Transverse colon (tissue), 4 donors: ENCODE measurements around the gene CAMTA1.

Experiments used
- POLR2A ChIP-seq: fragments of 450-650 bp; IDR thresholded peaks from one replicate; pipeline ENCODE4 v1.6.1; 2016; ENCODE audit warnings: antibody characterized with exemption, mild to moderate bottlenecking, moderate library complexity
- POLR2AphosphoS5 ChIP-seq, 3 donors: sonication (generic); formaldehyde crosslinking; IDR thresholded peaks; one replicate each; pipeline ENCODE4 v1.6.1; 2016; ENCODE audit warnings: antibody characterized with exemption in 3 of 3
- TF ChIP-seq, protein P1 (sequence below), 5 experiments: fragments of 200-600 bp in 3 of 5; fragments of 450-650 bp in 2 of 5; sonication (generic) in 3 of 5; IDR thresholded peaks; 1 replicate in 2 of 5; 2 replicates in 3 of 5; pipeline ENCODE4 v1.5.1; 2016 to 2017; ENCODE audit warnings: antibody characterized with exemption in 5 of 5, inconsistent platforms in 3 of 5, mild to moderate bottlenecking in 2 of 5, moderate library complexity in 1 of 5

DNA sequence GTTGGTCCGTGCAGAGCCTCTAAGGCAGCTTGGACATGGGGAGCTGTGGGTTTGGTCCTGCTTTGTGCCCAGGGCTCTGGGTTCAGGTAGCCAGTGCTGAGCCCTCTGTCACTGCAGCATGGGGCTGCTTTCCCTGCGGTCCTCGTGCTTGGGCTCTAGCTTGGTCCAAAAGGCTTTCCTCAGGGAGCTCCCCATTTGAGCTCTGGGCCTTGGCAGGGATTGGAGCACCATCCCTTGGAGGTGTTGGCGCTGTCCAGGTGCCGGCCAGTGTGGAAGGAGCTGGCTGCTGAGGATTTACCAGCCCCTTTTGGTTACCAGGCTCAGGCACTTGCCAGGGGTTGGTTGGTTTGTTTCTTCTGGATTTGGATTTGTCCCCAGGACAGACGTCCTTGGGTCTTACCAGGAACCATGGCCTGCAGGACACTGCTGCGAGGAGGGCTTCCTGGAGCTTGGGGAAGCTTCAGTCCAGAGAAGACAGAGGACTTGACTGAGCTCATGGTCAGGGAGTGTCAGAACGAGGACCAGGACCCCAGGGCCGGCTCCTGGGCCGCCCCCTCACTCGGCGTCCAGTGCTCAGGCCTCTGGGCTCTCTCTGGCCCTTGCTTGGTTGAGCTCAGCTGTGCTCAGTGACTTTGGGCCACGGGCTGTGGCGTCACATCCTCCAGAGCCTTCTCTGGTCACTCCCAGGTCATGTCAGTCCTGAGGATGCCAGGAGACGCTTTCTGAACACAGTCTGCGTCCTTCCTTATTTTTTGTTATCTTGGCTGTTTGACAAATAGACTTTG lies 224.7 kb downstream of the CAMTA1 start:
- TF ChIP-seq, protein P1, sequence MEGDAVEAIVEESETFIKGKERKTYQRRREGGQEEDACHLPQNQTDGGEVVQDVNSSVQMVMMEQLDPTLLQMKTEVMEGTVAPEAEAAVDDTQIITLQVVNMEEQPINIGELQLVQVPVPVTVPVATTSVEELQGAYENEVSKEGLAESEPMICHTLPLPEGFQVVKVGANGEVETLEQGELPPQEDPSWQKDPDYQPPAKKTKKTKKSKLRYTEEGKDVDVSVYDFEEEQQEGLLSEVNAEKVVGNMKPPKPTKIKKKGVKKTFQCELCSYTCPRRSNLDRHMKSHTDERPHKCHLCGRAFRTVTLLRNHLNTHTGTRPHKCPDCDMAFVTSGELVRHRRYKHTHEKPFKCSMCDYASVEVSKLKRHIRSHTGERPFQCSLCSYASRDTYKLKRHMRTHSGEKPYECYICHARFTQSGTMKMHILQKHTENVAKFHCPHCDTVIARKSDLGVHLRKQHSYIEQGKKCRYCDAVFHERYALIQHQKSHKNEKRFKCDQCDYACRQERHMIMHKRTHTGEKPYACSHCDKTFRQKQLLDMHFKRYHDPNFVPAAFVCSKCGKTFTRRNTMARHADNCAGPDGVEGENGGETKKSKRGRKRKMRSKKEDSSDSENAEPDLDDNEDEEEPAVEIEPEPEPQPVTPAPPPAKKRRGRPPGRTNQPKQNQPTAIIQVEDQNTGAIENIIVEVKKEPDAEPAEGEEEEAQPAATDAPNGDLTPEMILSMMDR (IDR thresholded peaks at IDR 0.05): no peak
- no peak for TF ChIP-seq POLR2AphosphoS5 (IDR thresholded peaks at IDR 0.05)
- TF ChIP-seq POLR2A: no peak
